Measurements from ENCODE around the gene GNAL. TPM values are rescaled to one million over a fixed set of nuclear protein-coding genes. Genes with fewer than 3 reads are reported as not detected.
"Not testable (repeated sequence)": the region's sequence is repeated elsewhere in the genome, so short reads cannot be mapped to it uniquely, and the experiment has no call there.

GNAL gene
- total RNA-seq, 1 experiment from 2014 or later: 17.3 TPM

DNA sequence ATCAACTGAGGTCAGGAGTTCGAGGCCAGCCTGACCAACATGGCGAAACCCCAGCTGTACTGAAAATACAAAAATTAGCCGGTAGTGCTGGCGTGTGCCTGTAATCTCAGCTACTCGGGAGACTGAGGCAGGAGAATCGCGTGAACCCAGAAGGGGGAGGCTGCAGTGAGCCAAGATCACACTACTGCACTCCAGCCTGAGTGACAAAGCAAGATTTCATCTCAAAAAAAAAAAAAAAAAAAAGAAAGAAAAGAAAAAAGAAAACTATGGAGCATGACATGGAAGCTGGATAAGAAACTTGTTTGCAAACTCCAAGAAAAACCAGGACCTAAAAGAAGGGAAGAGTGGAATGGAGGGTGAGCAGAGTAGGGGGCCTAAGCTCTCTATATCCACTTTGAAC is 160.2 kb downstream of the GNAL start:
- no peak for DNase-seq (ENCODE audit: low spot score)

DNA sequence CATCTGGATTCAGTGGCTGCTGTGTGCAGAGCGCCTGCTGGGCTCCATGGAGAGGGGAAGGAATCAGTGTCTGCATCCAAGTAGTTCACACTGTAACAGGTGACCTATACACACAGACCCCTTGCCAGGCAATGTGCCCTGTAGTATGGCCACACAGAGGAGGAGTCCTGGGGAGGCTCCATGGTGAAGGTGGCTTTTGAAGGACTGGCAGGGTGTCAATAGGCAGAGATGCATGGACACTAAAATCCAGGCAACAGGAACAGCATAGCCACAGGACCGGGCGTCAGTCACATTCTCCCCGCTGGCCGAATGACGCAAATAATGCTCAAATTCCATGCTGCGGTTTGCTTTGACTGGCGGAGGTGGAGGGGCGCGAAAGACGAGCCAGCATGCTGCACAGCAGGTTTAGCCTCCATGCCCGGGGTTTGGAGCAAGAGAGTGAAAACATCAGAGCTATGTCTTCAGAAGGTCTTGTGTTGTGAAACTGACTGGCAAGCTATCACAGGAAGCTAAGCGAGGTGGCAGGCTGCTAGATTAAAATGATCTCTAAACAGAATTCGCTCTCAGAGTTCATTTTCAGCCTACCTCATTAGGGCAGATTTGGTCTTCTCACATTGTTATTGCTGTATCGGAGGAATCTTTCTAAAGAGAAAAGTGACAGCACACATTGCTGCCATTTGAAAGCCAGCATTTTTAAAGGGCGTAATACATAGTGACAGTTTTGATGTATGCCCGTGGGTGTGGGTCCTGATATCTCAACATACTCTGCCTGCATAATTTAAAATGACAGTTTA is 161.0 kb downstream of the GNAL start:
- DNase-seq (ENCODE audit: low spot score): peak; percentile 94

DNA sequence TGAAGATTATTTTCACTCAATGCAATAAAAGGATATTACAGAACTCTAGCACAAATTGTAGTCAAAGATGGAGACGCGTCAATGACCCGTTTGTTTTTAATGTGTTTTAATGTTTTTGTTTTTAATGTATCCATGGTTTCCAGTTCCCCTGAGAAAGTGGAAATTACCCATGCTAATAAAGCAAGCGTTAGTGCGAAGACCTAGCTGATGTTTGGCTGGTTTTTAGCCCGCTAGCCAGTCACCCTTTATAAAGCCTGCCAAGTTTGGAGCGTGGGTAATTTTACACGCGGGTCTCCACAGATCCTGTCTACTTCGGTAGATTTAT is 161.7 kb downstream of the GNAL start:
- DNase-seq (ENCODE audit: low spot score): no peak

DNA sequence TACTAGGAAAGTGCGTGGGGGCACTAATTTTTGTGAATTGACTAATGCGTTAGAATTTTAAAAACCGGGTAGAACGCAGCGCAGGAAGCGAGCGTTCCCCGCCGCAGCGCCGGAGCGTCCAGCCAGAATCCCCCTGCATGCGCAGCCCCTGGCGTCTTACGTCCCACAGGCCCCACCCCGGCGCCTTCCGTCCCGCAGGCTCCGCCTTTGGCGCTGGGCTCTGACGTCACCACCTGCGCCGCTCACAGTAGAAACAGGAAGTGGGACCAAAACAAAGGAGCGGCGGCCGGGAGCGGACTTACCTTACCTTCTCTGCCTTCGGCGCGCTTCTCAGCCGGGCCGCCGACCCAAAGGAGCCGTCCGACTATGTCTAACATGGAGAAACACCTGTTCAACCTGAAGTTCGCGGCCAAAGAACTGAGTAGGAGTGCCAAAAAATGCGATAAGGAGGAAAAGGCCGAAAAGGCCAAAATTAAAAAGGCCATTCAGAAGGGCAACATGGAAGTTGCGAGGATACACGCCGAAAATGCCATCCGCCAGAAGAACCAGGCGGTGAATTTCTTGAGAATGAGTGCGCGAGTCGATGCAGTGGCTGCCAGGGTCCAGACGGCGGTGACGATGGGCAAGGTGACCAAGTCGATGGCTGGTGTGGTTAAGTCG is 162.2 kb downstream of the GNAL start, which contains the start of gene CHMP1B:
CHMP1B (plus strand) TSS at position 268 of the 660 bp plus-strand sequence; CDS start at position 367, 99 bp downstream.
- peak; percentile 94 for DNase-seq (ENCODE audit: low spot score)

DNA sequence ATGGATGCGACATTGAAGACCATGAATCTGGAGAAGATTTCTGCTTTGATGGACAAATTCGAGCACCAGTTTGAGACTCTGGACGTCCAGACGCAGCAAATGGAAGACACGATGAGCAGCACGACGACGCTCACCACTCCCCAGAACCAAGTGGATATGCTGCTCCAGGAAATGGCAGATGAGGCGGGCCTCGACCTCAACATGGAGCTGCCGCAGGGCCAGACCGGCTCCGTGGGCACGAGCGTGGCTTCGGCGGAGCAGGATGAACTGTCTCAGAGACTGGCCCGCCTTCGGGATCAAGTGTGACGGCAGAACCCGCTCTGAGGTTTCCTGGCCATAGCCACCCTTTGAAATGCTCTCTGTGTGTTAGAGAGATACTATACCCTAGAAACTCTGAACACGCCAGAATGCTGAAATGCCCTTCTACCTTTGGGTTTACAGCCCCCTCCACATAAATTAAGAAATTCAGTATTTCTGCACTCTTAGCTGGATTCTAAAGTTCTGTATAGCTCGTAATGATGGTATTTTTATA is 162.8 kb downstream of the GNAL start:
- no peak for DNase-seq (ENCODE audit: low spot score)

DNA sequence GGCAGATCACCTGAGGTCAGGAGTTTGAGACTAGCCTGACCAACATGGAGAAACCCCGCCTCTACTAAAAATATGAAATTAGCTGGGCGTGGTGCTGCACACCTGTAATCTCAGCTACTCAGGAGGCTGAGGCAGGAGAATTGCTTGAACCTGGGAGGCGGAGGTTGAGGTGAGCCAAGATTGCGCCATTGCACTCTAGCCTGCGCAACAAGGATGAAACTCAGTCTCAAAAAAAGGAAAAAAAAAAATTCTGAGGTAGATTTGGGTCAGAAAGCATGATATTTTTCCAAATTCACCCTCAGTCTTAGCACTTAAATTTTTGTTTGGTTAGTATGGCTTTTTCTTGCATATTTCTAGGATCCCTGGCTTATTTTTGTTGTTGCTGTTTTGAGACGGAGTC is 165.5 kb downstream of the GNAL start:
- DNase-seq (ENCODE audit: low spot score): not testable (repeated sequence)

DNA sequence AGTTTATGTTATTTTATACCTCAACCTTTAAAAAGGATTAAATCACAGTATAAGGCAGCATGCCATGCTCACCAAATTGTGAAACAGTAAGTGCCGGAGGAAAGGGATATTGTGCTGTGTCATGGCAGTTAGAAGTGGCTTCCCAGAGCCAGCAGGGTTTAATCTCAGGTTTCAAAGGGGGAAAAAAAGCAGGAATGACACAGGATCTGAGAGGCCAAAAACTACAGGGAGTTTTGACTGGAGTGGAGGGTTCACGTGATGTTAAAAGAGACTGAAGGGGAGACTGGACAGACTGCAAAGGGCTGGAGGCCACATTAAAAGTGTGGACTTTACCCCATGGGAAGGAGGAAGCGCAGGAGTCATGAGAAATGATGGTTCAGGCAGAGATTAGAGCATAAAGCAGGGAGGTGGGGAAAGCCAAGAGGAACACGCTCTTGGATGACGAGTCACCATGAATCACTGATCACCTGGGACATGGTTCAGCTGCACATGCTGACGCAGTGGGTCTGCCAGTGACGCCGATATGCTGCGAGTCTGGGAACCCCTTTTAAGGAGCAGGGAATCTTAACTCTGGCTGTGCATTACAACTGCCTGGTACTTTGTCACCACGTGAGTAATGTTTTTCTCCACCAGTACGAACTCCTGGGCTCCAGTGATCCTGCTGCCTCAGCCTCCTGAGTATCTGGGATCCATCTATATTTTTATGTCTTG is 168.3 kb downstream of the GNAL start:
- DNase-seq (ENCODE audit: low spot score): peak; percentile 99

DNA sequence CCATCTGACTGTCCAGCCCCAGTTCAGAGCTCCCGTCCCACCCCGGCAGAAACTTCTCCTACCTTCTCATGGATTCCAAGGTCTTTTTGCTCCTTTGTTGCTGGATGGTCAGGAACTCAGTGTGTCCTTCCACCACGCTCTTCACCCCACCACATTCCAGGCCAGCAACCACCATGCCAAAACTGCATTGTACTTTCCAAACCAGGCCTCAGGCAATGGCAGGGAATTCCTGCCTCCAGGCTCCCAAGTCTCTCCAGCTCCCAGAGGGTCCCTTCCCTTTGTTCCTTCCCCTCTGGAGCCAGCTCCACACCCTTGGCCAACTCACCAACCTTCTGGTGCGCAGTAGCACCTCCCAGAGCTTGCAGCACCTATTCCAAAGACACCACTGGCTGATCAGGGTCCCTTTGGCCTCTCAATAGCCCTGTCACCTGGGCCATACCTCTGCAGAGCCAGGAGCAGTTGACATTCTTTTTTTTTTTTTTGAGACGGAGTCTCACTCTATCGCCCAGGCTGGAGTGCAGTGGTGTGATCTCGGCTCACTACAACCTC is 170.3 kb downstream of the GNAL start:
- no peak for DNase-seq (ENCODE audit: low spot score)

DNA sequence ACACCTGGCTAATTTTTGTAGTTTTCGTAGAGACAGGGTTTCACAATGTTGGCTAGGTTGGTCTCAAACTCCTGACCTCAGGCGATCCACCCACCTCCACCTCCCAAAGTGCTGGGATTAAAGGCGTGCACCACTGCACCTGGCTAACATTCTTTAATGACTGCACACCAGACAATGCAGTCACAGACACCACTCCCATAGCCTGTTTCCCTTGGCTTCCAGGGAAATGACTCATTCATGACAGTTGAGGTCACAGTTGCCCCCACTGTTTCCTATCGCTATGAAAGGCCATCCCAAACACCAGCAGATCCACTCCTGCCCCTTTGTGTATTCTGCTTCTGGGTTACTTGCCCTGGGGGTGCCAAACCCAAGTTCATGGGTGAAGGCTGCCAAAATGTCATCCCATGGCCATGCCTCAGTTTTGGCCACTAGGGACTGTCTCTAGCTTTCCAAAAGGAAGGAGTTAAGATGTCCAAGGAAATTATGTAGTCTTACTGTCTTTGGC is 170.9 kb downstream of the GNAL start:
- peak; percentile 71 for DNase-seq (ENCODE audit: low spot score)

DNA sequence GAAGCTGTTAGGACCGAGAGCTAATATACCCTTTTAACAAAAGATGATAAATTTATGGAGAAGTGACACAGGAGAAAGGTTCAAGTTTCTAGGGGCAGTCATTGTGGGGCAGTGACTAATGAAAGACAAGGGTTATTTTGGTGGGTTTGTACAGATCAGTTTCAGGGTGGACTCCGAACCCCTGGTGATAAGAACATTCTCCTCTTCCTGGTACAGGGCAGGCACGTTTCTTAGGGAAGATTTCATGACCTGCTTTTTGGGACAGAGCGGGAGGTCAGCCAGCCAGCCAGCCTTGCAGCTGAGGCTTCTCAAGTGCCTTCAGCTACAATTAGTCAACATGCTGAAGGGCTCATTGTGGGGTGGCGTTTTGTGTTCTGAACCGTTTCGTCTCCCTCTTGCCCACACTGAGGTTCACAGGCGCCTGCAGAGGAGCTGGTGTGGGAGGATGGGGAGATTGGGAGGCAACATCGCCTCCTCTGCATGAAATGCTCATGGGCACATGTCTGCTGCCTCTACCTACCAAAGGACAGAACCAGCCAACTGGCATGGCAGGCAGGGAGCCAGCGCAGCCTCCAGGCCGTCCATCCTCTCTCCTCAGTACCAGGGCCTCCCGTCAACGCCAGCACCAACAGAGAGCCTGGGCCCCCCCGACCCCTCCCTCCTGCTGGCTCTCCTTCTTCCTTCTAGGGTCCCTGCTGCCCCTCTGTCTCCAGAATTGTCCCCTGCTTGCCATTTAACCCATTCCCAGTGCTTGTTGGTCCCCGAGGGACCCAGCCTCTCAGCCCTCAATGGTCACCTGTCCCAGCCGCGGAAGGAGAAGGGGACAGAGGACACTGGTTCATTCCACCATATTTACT is 171.8 kb downstream of the GNAL start:
- DNase-seq (ENCODE audit: low spot score): no peak

DNA sequence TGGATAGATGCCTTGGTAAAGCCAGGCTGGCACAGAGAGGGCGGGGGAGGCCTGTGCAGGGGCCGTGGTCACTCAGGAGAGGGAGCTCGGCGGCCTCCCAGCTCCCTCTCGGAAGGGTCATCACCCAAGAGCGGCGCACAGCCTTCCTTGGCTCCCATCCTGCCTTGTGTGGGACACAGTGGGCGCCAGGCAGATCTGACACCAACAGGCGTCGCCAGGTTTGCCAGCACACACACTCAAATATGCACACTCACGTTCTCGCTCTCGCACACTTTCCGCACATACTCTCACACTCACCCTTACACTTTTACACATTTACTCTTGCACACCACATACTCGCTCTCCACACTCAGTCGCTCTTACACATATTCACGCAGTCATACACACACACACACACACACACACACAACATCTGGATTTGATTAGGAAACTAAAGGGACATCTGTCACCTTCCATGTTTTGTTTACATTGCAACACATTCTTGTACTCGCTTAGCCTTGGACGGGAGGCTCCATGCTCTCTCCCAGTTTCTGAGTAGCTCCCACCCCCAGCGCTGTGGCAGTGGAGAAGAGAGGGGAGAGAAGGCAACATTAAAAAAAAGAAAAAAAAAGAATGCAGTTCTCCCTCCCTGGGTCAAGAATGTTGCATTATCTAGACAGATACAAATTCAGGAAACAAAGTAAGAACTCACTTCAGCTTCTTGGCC is 172.7 kb downstream of the GNAL start:
- peak; percentile 41 for DNase-seq (ENCODE audit: low spot score)

DNA sequence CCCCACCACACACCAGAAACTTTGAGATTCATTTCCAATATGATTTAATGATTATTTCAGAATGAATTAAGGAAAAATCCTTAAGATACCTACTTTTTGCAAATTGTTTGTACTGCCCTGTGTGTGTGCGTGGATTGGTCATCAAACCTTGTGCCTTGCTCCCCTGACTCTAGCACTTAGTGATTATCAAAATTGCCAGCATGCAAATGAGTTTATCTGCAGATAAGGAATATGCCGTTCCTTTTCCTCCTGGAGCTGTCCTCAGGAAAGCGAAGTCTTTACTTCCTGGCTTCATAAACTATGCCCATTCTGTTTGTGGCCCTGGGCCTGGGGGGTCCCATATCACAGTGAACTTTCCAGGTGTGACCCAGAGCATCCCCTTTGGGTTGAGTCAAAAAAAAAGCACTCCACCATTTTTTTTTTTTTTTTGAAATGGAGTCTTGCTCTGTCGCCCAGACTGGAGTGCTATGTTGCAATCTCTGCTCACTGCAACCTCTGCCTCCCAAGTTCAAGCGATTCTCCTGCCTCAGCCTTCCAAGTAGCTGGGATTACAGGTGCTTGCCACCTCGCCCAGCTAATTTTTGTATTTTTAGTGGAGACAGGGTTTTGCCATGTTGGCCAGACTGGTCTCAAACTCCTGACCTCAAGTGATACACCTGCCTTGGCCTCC is 173.5 kb downstream of the GNAL start:
- no peak for DNase-seq (ENCODE audit: low spot score)

DNA sequence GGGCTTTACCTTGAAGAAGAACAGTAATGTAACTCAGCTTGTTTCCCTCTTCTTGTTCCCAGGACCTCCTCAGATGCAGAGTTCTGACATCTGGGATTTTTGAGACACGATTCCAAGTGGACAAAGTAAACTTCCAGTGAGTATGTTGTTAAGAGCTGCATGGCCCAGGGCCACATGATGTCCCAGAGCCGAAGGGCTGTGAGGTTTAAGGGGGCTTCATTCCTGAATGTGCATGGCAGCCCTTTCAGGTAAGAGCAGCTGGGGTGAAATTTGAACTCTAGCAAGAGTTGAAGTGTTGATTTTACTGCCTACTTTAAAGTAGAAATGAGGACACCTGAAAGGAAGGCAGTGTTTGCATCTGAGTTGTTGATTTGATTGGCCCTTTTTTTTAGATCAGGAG is 175.4 kb downstream of the GNAL start:
- DNase-seq (ENCODE audit: low spot score): no peak

DNA sequence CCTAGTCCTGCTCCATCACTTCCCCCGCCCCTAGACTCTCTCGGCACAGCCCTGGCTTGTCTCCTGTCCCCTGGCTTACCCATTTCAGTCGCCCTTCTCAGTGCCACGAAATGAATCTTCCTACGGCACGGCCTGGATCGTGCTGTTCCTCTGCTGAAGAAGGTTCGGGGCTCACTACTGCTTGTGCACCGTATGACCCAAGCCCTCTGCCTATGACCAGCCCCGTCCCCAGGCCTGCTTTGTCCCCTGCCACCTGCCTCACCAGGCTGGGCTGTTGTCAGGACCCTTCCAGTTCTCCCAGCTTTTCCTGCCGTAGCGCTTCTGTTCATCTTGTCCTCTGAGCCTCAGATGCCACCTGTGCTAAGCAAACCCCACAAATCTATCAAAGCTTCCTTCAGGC is 176.0 kb downstream of the GNAL start:
- no peak for DNase-seq (ENCODE audit: low spot score)

DNA sequence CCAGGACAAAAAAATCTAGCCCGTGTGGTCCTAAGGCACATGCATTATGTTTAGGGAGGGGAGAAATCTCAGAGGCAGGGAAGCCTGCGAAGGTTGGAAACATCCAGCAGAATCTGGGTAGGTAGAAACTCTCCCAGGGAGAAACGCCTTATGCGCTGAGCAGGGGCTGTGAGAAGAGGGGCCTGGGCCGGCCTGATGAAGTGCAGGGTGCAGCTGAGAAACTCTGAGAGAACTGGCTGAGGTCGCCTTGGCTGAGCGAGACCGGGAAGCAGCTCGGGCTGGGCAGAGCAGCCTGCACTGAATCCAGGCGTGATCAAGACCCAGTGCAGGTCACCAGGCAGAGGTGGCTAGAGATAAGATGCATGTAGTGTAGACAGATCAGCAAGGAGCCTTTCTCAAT is 177.3 kb downstream of the GNAL start:
- DNase-seq (ENCODE audit: low spot score): no peak

DNA sequence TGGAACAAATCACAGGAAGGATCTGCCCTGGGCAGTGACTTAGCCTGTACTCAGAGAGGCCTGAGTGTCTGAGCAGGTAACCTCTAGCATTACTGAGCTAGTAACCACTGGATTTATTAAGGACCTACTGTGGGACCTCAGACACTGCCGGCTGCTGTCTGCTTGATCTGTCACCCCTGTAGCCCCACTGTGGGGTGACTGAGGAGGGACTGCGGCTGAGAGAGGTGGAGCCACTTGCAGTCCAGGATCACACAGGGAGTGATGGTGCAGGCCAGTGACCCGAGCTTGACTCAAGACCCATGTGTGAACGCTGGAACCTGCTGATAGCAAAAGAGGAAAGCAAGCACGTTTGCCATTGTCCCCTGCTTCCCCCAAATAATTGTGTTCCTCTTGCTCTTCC is 177.7 kb downstream of the GNAL start:
- DNase-seq (ENCODE audit: low spot score): no peak

DNA sequence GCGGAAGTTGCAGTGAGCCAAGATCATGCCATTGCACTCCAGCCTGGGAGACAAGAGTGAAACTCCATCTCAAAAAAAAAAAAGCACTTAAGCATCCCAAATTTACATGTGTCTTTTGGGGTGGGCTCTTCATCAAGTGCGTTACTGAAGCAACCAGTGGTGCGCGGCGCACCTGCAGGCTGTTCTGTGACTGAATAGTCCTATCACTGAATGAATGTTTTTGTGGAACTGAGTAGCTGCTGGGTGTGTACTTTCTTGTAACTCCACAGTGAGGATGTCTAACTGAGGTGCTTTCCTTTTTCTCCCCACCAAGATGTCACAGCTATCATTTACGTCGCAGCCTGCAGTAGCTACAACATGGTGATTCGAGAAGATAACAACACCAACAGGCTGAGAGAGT is 179.2 kb downstream of the GNAL start:
- no peak for DNase-seq (ENCODE audit: low spot score)

DNA sequence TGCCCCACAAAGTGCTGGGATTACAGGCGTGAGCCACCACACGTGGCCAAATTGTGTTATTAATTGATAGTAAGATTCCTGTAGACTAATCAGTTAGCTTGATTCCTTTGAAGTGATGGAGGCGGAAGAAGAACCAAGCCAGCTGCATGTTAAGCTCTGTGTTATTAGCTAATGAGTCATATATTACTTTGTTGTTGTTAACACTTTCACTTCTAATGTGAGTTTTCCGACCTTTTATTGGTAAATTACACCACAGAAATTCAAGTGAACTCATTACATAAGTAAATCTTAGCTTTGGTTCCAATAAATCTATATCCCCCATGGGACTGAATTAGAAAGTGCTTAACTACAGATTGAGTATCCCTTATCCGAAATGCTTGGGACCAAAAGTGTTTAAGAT is 182.4 kb downstream of the GNAL start:
- DNase-seq (ENCODE audit: low spot score): no peak

DNA sequence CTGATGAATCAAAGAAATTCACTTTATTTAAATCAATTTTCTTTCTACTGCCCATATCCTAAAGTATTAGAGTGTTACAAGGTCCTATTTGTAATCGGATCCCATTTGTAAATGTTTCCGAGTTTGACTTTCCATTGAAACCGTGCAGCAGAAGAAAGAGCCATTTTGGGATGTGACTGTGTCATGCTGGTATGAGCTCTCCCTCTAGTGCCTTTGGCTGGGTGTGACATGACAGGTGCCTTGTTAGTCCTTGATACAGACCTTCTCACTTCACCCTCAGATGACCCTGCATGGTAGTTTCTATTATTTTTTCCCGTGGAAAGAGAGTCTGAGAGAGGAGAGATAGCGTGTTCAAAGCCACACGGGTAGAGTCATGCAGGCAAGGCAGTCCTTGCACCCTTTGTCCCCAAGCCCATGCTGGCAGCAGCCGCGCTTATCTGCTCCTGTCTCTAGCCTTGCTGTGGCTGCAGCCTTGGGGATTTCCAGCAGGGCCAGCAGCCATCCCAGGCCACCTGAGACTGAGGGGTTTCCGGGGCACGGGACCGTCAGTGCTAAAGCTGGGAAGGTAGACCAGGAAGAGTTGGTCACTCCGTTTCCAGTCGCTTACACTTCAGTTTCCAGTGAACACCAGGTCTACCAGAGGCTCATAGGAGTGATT is 183.5 kb downstream of the GNAL start:
- no peak for DNase-seq (ENCODE audit: low spot score)
